Astrocyte (in vitro differentiated cells and primary cell): ENCODE results near the gene LRRFIP1.

Experiments used
- EZH2 ChIP-seq: IDR thresholded peaks from 2 replicates; pipeline ENCODE4 v1.6.1; 2012; ENCODE audit warnings: mild to moderate bottlenecking, low read length, inconsistent platforms; ENCODE audit not compliant: insufficient read depth
- TF ChIP-seq, protein P1 (sequence below): IDR thresholded peaks from 2 replicates; pipeline ENCODE4 v1.5.1; 2011; ENCODE audit warnings: low read depth, mild to moderate bottlenecking, inconsistent platforms, low read length, moderate library complexity; ENCODE audit not compliant: insufficient read depth

DNA sequence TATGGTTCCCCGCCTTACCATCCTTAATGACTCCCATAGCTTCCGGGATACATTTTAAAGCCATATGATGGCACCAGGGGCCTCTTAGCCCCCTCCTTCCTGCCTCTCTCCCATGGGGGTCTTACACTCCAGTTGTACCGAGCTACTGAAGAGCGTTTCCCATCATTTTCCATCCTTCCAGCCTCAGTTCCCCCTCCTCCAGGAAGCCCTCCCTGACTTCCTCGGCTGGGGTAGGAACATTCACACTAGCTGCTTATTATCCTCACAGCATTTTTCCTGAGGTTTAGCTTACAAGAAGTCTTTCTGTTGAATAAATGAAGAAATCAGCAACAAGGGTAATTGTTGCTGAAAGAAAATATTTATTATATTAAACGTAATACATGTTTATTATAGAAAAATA lies 41.1 kb downstream of the LRRFIP1 start:
- no peak for TF ChIP-seq EZH2
- TF ChIP-seq, protein P1, sequence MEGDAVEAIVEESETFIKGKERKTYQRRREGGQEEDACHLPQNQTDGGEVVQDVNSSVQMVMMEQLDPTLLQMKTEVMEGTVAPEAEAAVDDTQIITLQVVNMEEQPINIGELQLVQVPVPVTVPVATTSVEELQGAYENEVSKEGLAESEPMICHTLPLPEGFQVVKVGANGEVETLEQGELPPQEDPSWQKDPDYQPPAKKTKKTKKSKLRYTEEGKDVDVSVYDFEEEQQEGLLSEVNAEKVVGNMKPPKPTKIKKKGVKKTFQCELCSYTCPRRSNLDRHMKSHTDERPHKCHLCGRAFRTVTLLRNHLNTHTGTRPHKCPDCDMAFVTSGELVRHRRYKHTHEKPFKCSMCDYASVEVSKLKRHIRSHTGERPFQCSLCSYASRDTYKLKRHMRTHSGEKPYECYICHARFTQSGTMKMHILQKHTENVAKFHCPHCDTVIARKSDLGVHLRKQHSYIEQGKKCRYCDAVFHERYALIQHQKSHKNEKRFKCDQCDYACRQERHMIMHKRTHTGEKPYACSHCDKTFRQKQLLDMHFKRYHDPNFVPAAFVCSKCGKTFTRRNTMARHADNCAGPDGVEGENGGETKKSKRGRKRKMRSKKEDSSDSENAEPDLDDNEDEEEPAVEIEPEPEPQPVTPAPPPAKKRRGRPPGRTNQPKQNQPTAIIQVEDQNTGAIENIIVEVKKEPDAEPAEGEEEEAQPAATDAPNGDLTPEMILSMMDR: no peak
